Keratinocyte (primary cell): Measurements from ENCODE around the gene ENPP1. TPM values are rescaled to one million over a fixed set of nuclear protein-coding genes. Genes with fewer than 3 reads are reported as not detected.

Experiments
- DNase-seq: peaks from one replicate; pipeline ENCODE4 v3.0.0-alpha.2; 2011; ENCODE audit warnings: low read depth, missing footprints, low spot score
- FAIRE-seq: peaks from 2 replicates; lab custom pipeline; 2011; peaks lifted over from hg19 to GRCh38; lab: Jason Lieb, UNC
- H2AFZ ChIP-seq: 2 replicates; pipeline ENCODE4 v1.6.0; 2012; ENCODE audit warnings: low read length, control low read depth, inconsistent platforms; ENCODE audit not compliant: control insufficient read depth
- H3K27ac ChIP-seq: 2 replicates; pipeline ENCODE4 v1.5.1; 2011; ENCODE audit warnings: low read length; ENCODE audit not compliant: control insufficient read depth, insufficient read depth
- H3K27me3 ChIP-seq: 3 replicates; pipeline ENCODE4 v1.6.0; 2011; ENCODE audit warnings: low read length; ENCODE audit not compliant: control insufficient read depth, insufficient read depth; ENCODE audit errors: extremely low read depth
- H3K36me3 ChIP-seq, 2 experiments: 2 replicates in 1 of 2; 3 replicates in 1 of 2; pipeline ENCODE4 v1.5.1; 2011; ENCODE audit warnings: low read length in 2 of 2, mild to moderate bottlenecking in 1 of 2; ENCODE audit not compliant: control insufficient read depth in 2 of 2, insufficient read depth in 2 of 2; ENCODE audit errors: extremely low read depth in 1 of 2
- H3K4me1 ChIP-seq: 3 replicates; pipeline ENCODE4 v1.5.1; 2011; ENCODE audit warnings: low read length; ENCODE audit not compliant: control insufficient read depth, insufficient read depth; ENCODE audit errors: extremely low read depth
- H3K4me2 ChIP-seq: 3 replicates; pipeline ENCODE4 v1.6.0; 2011; ENCODE audit warnings: low read depth, low read length; ENCODE audit not compliant: control insufficient read depth, insufficient read depth; ENCODE audit errors: extremely low read depth
- H3K4me3 ChIP-seq, 3 experiments: fragments of 200-600 bp in 1 of 3; sonication (generic) in 1 of 3; 2 replicates in 2 of 3; 3 replicates in 1 of 3; pipeline ENCODE4 v1.5.1; 2011 to 2016; ENCODE audit warnings: low read length in 3 of 3, mild to moderate bottlenecking in 3 of 3, control low read depth in 2 of 3, inconsistent platforms in 1 of 3, low read depth in 1 of 3, mixed read lengths in 1 of 3, mixed run types in 1 of 3, moderate library complexity in 1 of 3; ENCODE audit not compliant: control insufficient read depth in 2 of 3, insufficient read depth in 2 of 3; ENCODE audit errors: extremely low read depth in 1 of 3
- H3K79me2 ChIP-seq: 2 replicates; pipeline ENCODE4 v1.6.0; 2012; ENCODE audit warnings: low read length; ENCODE audit not compliant: control insufficient read depth, insufficient read depth
- H3K9ac ChIP-seq: 3 replicates; pipeline ENCODE4 v1.6.0; 2011; ENCODE audit warnings: low read length; ENCODE audit not compliant: control insufficient read depth, insufficient read depth; ENCODE audit errors: extremely low read depth
- H3K9me1 ChIP-seq: 3 replicates; pipeline ENCODE4 v1.6.0; 2011; ENCODE audit warnings: low read length; ENCODE audit not compliant: control insufficient read depth, insufficient read depth; ENCODE audit errors: extremely low read depth
- H3K9me3 ChIP-seq: 2 replicates; pipeline ENCODE4 v1.5.1; 2012; ENCODE audit warnings: low read depth, low read length; ENCODE audit not compliant: control insufficient read depth
- H4K20me1 ChIP-seq: 3 replicates; pipeline ENCODE4 v1.6.0; 2011; ENCODE audit warnings: low read length; ENCODE audit not compliant: control insufficient read depth, insufficient read depth; ENCODE audit errors: extremely low read depth
- CTCF ChIP-seq, 3 experiments: IDR thresholded peaks in 1 of 3; conservative IDR thresholded peaks in 1 of 3; optimal IDR thresholded peaks in 1 of 3; 2 replicates in 2 of 3; 3 replicates in 1 of 3; pipeline versions ENCODE3 to v1.5.1; 2011; ENCODE audit warnings: low read length in 3 of 3, mild to moderate bottlenecking in 3 of 3, moderate library complexity in 2 of 3, control low read depth in 1 of 3, inconsistent platforms in 1 of 3; ENCODE audit not compliant: insufficient read depth in 2 of 3; ENCODE audit errors: extremely low read depth in 1 of 3
- EZH2 ChIP-seq: IDR thresholded peaks from one replicate; pipeline ENCODE4 v1.6.1; 2012; ENCODE audit warnings: inconsistent platforms, mild to moderate bottlenecking, low read length, moderate library complexity
- dilution Hi-C: fragments of 300-500 bp; cut with MboI; formaldehyde crosslinking; loops from one replicate; pipeline ENCODE4 v1.7.0; 2020; ENCODE audit warnings: low sequenced_read_pairs; ENCODE audit not compliant: extremely low pct_ligation_motif_present
- polyA plus RNA-seq, 5 experiments: library from polyadenylated mRNA; depleted of rRNA in 3 of 5; stranded (reverse) in 3 of 5; stranded (forward) in 1 of 5; unstranded in 1 of 5; fragments of >200 nt; gene quantifications; 1 replicate in 1 of 5; 2 replicates in 3 of 5; 3 replicates in 1 of 5; pipeline versions ENCODE4 v1.2.1 to v1.2.3, GENCODE V29; 2011 to 2012; ENCODE audit warnings: missing spikeins in 2 of 5, low read depth in 1 of 5, low replicate concordance in 1 of 5

ENPP1 gene
- polyA plus RNA-seq, 1 donor (not counting 4 experiments of a cell fraction or from before 2014, with no cell fraction given) = 0.34 TPM

GRCh38 chr6:131868836-131869235 is 61.0 kb downstream of the ENPP1 start:
- dilution Hi-C loops = no loop called here
- Histone ChIP-seq H3K27ac (no peak overlapping the region), H3K4me1 (peaks cover 7% of the 10 kb centered on the region), H4K20me1 (no peaks in the 10 kb centered on the region), H3K27me3 (no peaks in the 10 kb centered on the region), H3K4me3 (no peak overlapping the region), H3K9me3 (no peaks in the 10 kb centered on the region), H3K9me1 (no peaks in the 10 kb centered on the region), H3K36me3 (no peaks in the 10 kb centered on the region), H2AFZ (no peak overlapping the region), H3K79me2 (no peaks in the 10 kb centered on the region), H3K9ac (no peak overlapping the region), H3K4me2 (no peak overlapping the region)
- no peak for TF ChIP-seq EZH2
- no peak for TF ChIP-seq CTCF (optimal IDR thresholded peaks at IDR 0.05 in 1 of 3, IDR thresholded peaks at IDR 0.05 in 1 of 3, conservative IDR thresholded peaks at IDR 0.05 in 1 of 3; ENCODE audit: extremely low read depth in 1 of 3, insufficient read depth in 2 of 3, low read length in 3 of 3)
- DNase-seq (no peak), FAIRE-seq (no peak)

GRCh38 chr6:131875647-131876046 is 67.8 kb downstream of the ENPP1 start:
- Histone ChIP-seq H3K9me1 (no peaks in the 10 kb centered on the region), H3K9ac (no peak overlapping the region), H3K4me1 (no peaks in the 10 kb centered on the region), H3K27ac (no peak overlapping the region), H3K36me3 (no peaks in the 10 kb centered on the region), H3K27me3 (no peaks in the 10 kb centered on the region), H3K79me2 (no peaks in the 10 kb centered on the region), H3K4me2 (no peak overlapping the region), H3K4me3 (no peak overlapping the region), H4K20me1 (no peaks in the 10 kb centered on the region), H2AFZ (no peak overlapping the region), H3K9me3 (no peaks in the 10 kb centered on the region)
- DNase-seq = no peak
- TF ChIP-seq CTCF (optimal IDR thresholded peaks at IDR 0.05 in 1 of 3, IDR thresholded peaks at IDR 0.05 in 1 of 3, conservative IDR thresholded peaks at IDR 0.05 in 1 of 3; ENCODE audit: extremely low read depth in 1 of 3, insufficient read depth in 2 of 3, low read length in 3 of 3) = no peak
- no peak for TF ChIP-seq EZH2
- dilution Hi-C loops = no loop called here
- no peak for FAIRE-seq
